Common myeloid progenitor, CD34-positive (primary cell): ENCODE measurements around the gene CANT1.
"Not testable (repeated sequence)": the region's sequence is repeated elsewhere in the genome, so short reads cannot be mapped to it uniquely, and the experiment has no call there.

Experiments
- CTCF ChIA-PET: fragments of 350-600 bp; sonication (Branson Sonifier 250); formaldehyde crosslinking; loops from one replicate; lab custom pipeline; 2021; ENCODE audit warnings: antibody characterized with exemption; lab: Charles Lee
- POLR2A ChIA-PET: fragments of 350-600 bp; sonication (Branson Sonifier 250); formaldehyde crosslinking; loops from one replicate; lab custom pipeline; 2021; ENCODE audit warnings: antibody characterized with exemption; lab: Charles Lee
- DNase-seq, 3 donors: peaks; one replicate each; pipeline versions ENCODE4 v3.0.0 to v3.0.0-alpha.2; 2013
- H3K27ac ChIP-seq, 2 experiments: 1 replicate in 1 of 2; 2 replicates in 1 of 2; pipeline ENCODE4 v1.7.0; 2013; ENCODE audit warnings: inconsistent platforms in 2 of 2, low read length in 2 of 2, mild to moderate bottlenecking in 2 of 2, low read depth in 1 of 2, moderate library complexity in 1 of 2; ENCODE audit not compliant: severe bottlenecking in 2 of 2, insufficient read depth in 1 of 2, poor library complexity in 1 of 2
- H3K27me3 ChIP-seq, 5 experiments: replicated peaks in 2 of 5; 1 replicate in 3 of 5; 2 replicates in 2 of 5; pipeline versions ENCODE4 v1.6.1 to v1.7.0; 2013; ENCODE audit warnings: low read length in 4 of 5, mild to moderate bottlenecking in 2 of 5, moderate library complexity in 2 of 5, inconsistent platforms in 1 of 5; ENCODE audit not compliant: insufficient read depth in 5 of 5, control insufficient read depth in 4 of 5
- H3K36me3 ChIP-seq, 4 experiments: 1 replicate in 2 of 4; 2 replicates in 2 of 4; pipeline versions ENCODE4 v1.6.1 to v1.7.0; 2013; ENCODE audit warnings: low read length in 3 of 4, control low read depth in 1 of 4, mild to moderate bottlenecking in 1 of 4; ENCODE audit not compliant: control insufficient read depth in 4 of 4, insufficient read depth in 4 of 4
- H3K4me1 ChIP-seq, 4 experiments: 1 replicate in 3 of 4; 2 replicates in 1 of 4; pipeline versions ENCODE4 v1.6.1 to v1.7.1; 2013; ENCODE audit warnings: low read length in 3 of 4, mild to moderate bottlenecking in 3 of 4, control low read depth in 1 of 4, inconsistent platforms in 1 of 4, moderate library complexity in 1 of 4; ENCODE audit not compliant: control insufficient read depth in 4 of 4, insufficient read depth in 4 of 4; ENCODE audit errors: control extremely low read depth in 1 of 4
- H3K4me3 ChIP-seq, 7 experiments: 1 replicate in 4 of 7; 2 replicates in 3 of 7; pipeline versions ENCODE4 v1.5.1 to v1.7.0; 2013; ENCODE audit warnings: mild to moderate bottlenecking in 7 of 7, low read length in 6 of 7, moderate library complexity in 6 of 7, inconsistent platforms in 2 of 7, low read depth in 2 of 7, control low read depth in 1 of 7; ENCODE audit not compliant: insufficient read depth in 4 of 7, control insufficient read depth in 1 of 7; ENCODE audit errors: extremely low read depth in 1 of 7
- H3K9me3 ChIP-seq, 5 experiments: 1 replicate in 4 of 5; 2 replicates in 1 of 5; pipeline versions ENCODE4 v1.6.1 to v1.7.1; 2013; ENCODE audit warnings: low read length in 4 of 5, mild to moderate bottlenecking in 2 of 5, inconsistent platforms in 1 of 5, low read depth in 1 of 5, moderate library complexity in 1 of 5; ENCODE audit not compliant: control insufficient read depth in 4 of 5, insufficient read depth in 2 of 5; ENCODE audit errors: control extremely low read depth in 1 of 5
- WGBS: methylation state at CpG from one replicate; pipeline ENCODE4 v1.1.5; 2013; ENCODE audit not compliant: insufficient coverage; 5-methylcytosine and 5-hydroxymethylcytosine counted together

Gene CANT1

DNA sequence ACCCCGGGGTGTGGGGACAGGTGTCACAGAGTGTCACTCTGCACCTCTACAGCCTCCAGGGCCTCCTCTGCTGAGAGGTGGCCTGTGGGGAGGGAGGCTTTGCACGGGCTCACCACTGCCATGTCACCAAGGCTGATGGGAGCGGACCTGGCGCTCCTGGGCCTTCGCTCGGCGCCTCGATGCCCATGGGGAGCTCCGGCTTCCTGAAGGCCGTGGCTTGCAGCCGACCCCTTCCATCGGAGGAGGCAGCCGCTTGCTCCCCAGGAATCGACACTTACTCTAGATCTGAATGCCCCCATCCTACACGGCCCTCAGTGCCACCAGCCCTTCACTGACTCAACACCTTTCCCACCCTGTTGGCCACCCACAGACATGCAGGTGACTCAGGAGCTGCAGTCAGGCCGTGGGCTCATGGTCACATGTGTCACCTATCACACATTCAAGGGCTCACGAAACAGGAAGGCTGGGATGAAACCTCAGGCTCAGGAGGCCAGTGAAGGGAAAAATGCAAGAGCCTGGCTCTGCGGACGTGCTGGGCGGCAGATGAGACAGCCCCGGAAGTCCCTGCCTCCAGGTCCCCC, 41.7 kb downstream of the CANT1 start:
- WGBS = 91% methylated on average over 19 of the region's 21 CpGs
- POLR2A ChIA-PET = no interaction called here

DNA sequence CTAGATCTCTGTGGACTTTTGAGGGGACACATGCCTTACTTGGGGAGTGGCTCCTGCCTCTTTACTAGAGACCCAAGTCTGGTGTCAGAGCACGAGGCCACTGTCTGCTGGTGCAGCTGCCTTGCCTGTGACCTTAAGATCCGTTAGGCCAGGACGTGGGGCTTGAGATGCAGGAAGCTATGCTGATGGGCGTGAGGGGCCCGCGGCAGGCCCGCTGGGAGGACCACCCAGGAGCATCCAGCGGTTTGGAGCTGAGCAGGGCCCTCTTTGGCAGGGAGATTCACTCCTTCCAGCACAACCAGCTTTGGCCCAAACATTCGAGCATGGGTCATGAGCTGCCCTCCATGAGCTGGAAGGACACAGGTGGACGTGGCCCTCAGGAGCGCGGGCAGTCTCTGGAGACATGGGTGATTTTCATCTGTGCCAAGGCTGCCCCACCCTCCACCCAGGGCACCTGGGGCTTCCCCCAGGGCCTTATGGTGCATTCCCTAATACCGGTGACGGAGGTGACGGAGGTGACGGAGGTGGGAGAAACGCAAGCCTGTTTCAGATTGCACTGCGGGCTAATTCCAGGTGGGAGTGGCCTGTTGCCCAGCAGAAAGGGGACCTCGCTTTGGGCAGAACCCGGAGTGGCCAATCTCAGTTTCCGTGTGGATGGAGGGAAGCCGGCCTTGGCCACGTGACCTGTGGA, 42.5 kb downstream of the CANT1 start:
- CTCF ChIA-PET = interaction anchor here (1.1 to 2.0 kb wide), 3 partner anchors 104 to 124 kb away, joined by 3 to 6 read pairs (median 4); no protein-coding TSS in a partner anchor
- Histone ChIP-seq H3K27me3 (no peaks in the 10 kb centered on the region), H3K9me3 (no peaks in the 10 kb centered on the region), H3K4me3 (no peak overlapping the region), H3K36me3 (peaks cover 0 to 2% (median 0%) of the 10 kb centered on the region in 4 experiments), H3K4me1 (peaks cover 0 to 9% (median 5%) of the 10 kb centered on the region in 4 experiments), H3K27ac (no peak overlapping the region)
- 95% methylated on average over 22 of the region's 23 CpGs for WGBS
- no peak for DNase-seq
- POLR2A ChIA-PET = interaction anchor here (0.5 kb wide), 1 partner anchor 101 kb away, joined by 4 read pairs; no protein-coding TSS in a partner anchor

More for the DNA sequence above, 41.7 kb downstream of the CANT1 start:
- no peak for DNase-seq
- Histone ChIP-seq H3K27me3 (no peaks in the 10 kb centered on the region), H3K27ac (no peak overlapping the region), H3K4me3 (no peak overlapping the region), H3K9me3 (no peaks in the 10 kb centered on the region), H3K4me1 (peaks cover 0 to 9% (median 5%) of the 10 kb centered on the region in 4 experiments), H3K36me3 (peaks cover 0 to 2% (median 0%) of the 10 kb centered on the region in 4 experiments)
- CTCF ChIA-PET = interaction anchor here (0.6 to 1.1 kb wide), 3 partner anchors 14 to 105 kb away, joined by 3 read pairs; no protein-coding TSS in a partner anchor

DNA sequence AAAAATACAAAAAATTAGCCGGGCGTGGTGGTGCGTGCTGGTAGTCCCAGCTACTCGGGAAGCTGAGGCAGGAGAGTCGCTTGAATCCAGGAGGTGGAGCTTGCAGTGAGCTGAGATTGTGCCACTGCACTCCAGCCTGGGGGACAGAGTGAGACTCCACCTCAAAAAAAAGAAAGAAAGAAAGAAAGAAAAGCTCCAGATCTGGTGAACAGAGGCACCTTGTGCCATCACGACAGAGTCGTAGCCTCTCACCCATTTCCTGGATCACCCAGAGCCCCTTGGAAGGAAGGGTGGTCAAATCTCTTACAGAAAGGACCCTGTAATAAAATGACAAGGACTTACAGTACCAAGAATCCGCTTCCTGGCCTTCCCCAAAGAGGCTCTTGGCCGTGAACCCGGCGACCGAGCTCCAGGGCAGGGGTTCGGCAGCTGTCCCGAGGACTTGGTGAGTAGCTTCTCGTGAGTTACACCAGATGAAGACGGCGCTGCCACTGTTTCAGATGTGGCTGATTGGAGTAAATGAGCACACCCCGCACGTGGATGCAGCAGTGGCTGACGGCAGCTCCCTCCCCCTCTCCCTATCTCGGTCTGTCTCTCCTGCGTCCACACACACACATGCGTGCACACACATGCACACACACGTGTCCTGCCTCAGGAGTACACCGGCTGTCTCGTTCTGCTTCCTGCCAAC, 43.3 kb downstream of the CANT1 start:
- H3K27me3 ChIP-seq = no peaks in the 10 kb centered on the region
- no peak for DNase-seq
- H3K36me3 ChIP-seq = no peaks in the 10 kb centered on the region
- no peak overlapping the region for H3K27ac ChIP-seq
- H3K4me3 ChIP-seq = no peak overlapping the region
- POLR2A ChIA-PET = no interaction called here
- H3K4me1 ChIP-seq = peaks cover 0 to 4% (median 3%) of the 10 kb centered on the region in 4 experiments
- CTCF ChIA-PET = interaction anchor here (1.6 to 2.0 kb wide), 2 partner anchors 114 to 123 kb away, joined by 4 to 6 read pairs; no protein-coding TSS in a partner anchor
- no peaks in the 10 kb centered on the region for H3K9me3 ChIP-seq
- over 99% methylated on average over 22 of the region's 26 CpGs for WGBS

DNA sequence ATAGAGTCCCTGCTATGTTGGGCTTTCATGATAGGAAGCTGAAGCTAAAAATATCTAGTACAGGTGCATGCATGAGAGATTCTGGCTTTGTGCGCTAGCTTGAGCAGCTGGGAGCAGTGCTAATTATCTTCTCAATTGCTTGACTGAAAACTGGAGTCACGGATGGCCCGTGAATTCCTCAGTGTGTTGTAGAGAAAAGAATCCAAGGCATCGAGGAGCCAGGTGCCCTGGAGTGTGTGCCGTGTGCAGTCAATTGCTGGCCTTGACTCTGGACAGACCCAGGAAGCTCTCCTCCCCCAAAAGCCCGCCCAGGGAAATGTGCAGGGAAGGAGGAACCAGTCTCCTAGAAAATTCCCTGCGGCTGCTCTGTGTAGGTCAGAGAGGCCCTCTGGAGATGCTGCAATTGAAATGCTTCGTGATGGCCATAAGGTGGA, 44.1 kb downstream of the CANT1 start:
- ChIA-PET POLR2A (no interaction called here), CTCF (interaction anchor here (0.8 to 2.0 kb wide), 4 partner anchors 18 to 122 kb away, joined by 3 to 6 read pairs (median 4); no protein-coding TSS in a partner anchor)
- Histone ChIP-seq H3K27me3 (no peaks in the 10 kb centered on the region), H3K36me3 (no peaks in the 10 kb centered on the region), H3K4me3 (no peak overlapping the region), H3K4me1 (no peaks in the 10 kb centered on the region), H3K27ac (no peak overlapping the region), H3K9me3 (no peaks in the 10 kb centered on the region)
- no peak for DNase-seq
- 85% methylated on average over 7 of the region's 8 CpGs for WGBS

- Histone ChIP-seq H3K4me1 (no peaks in the 10 kb centered on the region), H3K27ac (no peak overlapping the region), H3K36me3 (no peaks in the 10 kb centered on the region), H3K27me3 (no peaks in the 10 kb centered on the region), H3K9me3 (no peaks in the 10 kb centered on the region), H3K4me3 (no peak overlapping the region)
- ChIA-PET CTCF (interaction anchor here (1.6 kb wide), 1 partner anchor 8 kb away, joined by 6 read pairs; no protein-coding TSS in a partner anchor), POLR2A (no interaction called here)
- no peak for DNase-seq
- 89% methylated on average over 3 of the region's 6 CpGs for WGBS
These were observed 46.2 kb downstream of the CANT1 start for GRCh38 chr17:78963378-78963777.

DNA sequence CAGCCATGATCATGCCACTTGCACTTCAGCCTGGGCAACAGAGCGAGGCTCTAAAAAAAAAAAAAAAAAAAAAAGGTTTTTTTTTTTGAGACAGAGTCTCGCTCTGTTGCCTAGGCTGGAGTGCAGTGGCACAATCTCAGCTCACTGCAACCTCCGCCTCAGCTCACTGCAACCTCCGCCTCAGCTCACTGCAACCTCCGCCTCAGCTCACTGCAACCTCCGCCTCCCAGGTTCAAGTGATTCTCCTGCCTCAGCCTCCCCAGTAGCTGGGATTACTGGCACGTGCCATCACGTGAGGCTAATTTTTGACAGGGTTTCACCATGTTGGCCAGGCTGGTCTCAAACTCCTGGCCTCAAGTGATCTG, 46.6 kb downstream of the CANT1 start:
- H3K36me3 ChIP-seq, DNase-seq, H3K4me1 ChIP-seq, H3K9me3 ChIP-seq, H3K27ac ChIP-seq, H3K27me3 ChIP-seq, H3K4me3 ChIP-seq, POLR2A ChIA-PET: not testable (repeated sequence)
- WGBS = 100% methylated on average over 5 of the region's 8 CpGs
- CTCF ChIA-PET = interaction anchor here (1.0 to 1.6 kb wide), 2 partner anchors 9 to 97 kb away, joined by 3 to 6 read pairs; no protein-coding TSS in a partner anchor
